ES-I3 (cell line): Measurements from ENCODE around the gene NCEH1.

Experiments
- H3K36me3 ChIP-seq: 2 replicates; pipeline ENCODE4 v1.6.1; 2013; ENCODE audit warnings: mild to moderate bottlenecking, low read length, control low read depth, moderate library complexity; ENCODE audit not compliant: insufficient read depth
- H3K4me1 ChIP-seq: 2 replicates; pipeline ENCODE4 v1.6.1; 2013; ENCODE audit warnings: mild to moderate bottlenecking, control low read depth, low read length; ENCODE audit not compliant: insufficient read depth
- H3K9ac ChIP-seq: 2 replicates; pipeline ENCODE4 v1.6.1; 2013; ENCODE audit warnings: low read depth, mild to moderate bottlenecking, low read length, moderate library complexity
- H3K9me3 ChIP-seq: 2 replicates; pipeline ENCODE4 v1.6.1; 2013; ENCODE audit warnings: mild to moderate bottlenecking, low read length, moderate library complexity; ENCODE audit not compliant: control insufficient read depth, insufficient read depth

NCEH1 gene

DNA sequence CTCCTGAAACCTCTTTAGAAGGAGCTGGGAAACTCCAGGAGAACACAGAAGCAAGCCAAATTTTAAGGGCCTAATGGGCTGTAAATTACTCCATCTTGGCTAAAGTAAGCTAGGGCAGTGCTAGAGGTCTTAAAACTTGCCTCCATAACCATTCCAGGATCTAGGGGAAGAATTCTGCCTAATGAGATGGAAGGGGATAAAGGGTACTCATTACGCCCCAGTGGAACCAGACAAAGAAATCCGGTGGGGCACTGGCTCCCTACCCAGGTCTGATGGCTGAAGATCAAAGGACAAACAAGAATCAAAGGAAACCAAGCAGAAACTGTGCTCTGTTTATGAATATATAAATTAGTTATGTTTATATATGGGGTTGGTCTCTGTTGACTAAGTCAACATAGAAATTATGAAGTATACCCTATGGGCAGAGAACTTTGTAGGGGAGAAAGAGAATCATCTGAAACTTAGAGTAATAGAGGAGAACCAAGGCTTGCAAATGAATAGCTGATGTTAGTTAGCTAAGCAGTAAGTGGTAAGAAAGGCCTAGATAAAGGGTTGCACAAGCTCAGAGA lies 57.8 kb downstream of the NCEH1 start:
- no peak overlapping the region for H3K9ac ChIP-seq
- H3K4me1 ChIP-seq, result peaks cover 11% of the 10 kb centered on the region
- no peaks in the 10 kb centered on the region for H3K36me3 ChIP-seq
- no peaks in the 10 kb centered on the region for H3K9me3 ChIP-seq

DNA sequence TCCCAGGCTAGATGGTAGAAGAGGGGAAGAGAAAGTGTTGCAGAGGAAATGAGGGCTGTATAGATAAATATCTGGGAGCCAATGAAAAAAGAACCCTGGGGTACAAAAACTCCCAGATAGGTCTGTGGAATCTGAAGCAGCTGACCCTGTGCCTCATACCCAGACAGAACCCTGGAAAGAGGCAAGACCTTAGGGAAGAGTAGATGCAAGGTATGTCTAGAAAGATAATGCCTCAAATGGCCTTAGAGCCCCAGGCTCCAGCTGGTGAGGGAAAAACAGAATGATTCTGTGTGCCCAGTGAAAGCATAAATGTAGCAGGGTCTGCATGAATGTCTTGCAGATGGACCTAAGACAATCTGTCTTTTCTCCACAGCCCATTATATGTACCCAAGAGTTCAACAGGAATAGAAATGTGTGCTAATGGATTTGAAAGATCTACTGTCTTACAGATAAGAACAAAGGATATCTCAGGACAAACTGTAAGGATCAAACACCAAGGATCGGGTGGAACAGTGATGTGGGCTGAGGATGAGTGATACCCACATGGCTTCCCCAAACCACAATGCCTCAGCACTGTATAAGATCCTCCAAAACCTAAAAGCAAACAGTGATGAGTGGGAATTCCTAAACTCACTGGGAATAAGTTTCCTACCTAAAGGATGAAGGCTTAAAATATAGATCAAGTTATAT lies 58.8 kb downstream of the NCEH1 start:
- Histone ChIP-seq H3K9ac (no peak overlapping the region), H3K9me3 (no peaks in the 10 kb centered on the region), H3K36me3 (no peaks in the 10 kb centered on the region), H3K4me1 (0 out of 2 replicates have a peak, but pooled peaks cover 2% of the 10 kb centered on the region)

DNA sequence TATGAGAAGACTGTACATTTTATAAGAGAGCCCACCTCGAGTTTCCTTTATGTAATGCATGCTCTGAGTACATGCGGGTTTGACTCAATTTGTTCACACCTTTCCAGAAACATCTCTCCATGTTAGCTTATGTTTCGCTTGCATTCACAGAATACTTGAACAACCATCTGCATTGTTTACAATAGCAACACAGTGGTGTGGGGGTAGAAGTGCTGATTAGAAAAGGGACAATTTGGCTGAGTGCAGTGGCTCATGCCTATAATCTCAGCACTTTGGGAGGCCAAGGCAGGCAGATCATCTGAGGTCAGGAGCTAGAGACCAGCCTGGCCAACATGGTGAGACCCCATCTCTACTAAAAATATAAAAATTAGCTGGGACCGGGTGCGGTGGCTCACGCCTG lies 60.9 kb downstream of the NCEH1 start:
- Histone ChIP-seq H3K9ac (no peak overlapping the region), H3K9me3 (no peaks in the 10 kb centered on the region), H3K4me1 (0 out of 2 replicates have a peak, but pooled peaks cover 2% of the 10 kb centered on the region), H3K36me3 (no peaks in the 10 kb centered on the region)

- H3K9ac ChIP-seq, result no peak overlapping the region
- H3K36me3 ChIP-seq, result no peaks in the 10 kb centered on the region
- no peaks in the 10 kb centered on the region for H3K9me3 ChIP-seq
- H3K4me1 ChIP-seq, result 0 out of 2 replicates have a peak, but pooled peaks cover 2% of the 10 kb centered on the region
Observed at GRCh38 chr3:172648747-172649146, 62.1 kb downstream of the NCEH1 start.

GRCh38 chr3:172647823-172648222 lies 63.0 kb downstream of the NCEH1 start:
- 0 out of 2 replicates have a peak, but pooled peaks cover 2% of the 10 kb centered on the region for H3K4me1 ChIP-seq

GRCh38 chr3:172647080-172647479 lies 63.8 kb downstream of the NCEH1 start:
- no peak overlapping the region for H3K9ac ChIP-seq
- H3K9me3 ChIP-seq, result no peaks in the 10 kb centered on the region
- H3K4me1 ChIP-seq, result 0 out of 2 replicates have a peak, but pooled peaks cover 2% of the 10 kb centered on the region
- no peaks in the 10 kb centered on the region for H3K36me3 ChIP-seq

More at GRCh38 chr3:172647823-172648222, 63.0 kb downstream of the NCEH1 start:
- H3K36me3 ChIP-seq, result no peaks in the 10 kb centered on the region
- H3K9me3 ChIP-seq, result no peaks in the 10 kb centered on the region
- no peak overlapping the region for H3K9ac ChIP-seq

- no peak overlapping the region for H3K9ac ChIP-seq
- 0 out of 2 replicates have a peak, but pooled peaks cover 2% of the 10 kb centered on the region for H3K4me1 ChIP-seq
- no peaks in the 10 kb centered on the region for H3K36me3 ChIP-seq
- H3K9me3 ChIP-seq, result no peaks in the 10 kb centered on the region
Observed at GRCh38 chr3:172646439-172647015, 64.3 kb downstream of the NCEH1 start.

- no peaks in the 10 kb centered on the region for H3K36me3 ChIP-seq
- 0 out of 2 replicates have a peak, but pooled peaks cover under 1% of the 10 kb centered on the region for H3K4me1 ChIP-seq
- no peaks in the 10 kb centered on the region for H3K9me3 ChIP-seq
- no peak overlapping the region for H3K9ac ChIP-seq
Observed at GRCh38 chr3:172644258-172644657, 66.6 kb downstream of the NCEH1 start.

- Histone ChIP-seq H3K4me1 (no peaks in the 10 kb centered on the region), H3K9ac (no peak overlapping the region), H3K36me3 (no peaks in the 10 kb centered on the region), H3K9me3 (no peaks in the 10 kb centered on the region)
Observed at GRCh38 chr3:172643506-172644179, 67.2 kb downstream of the NCEH1 start.

GRCh38 chr3:172641291-172641690 lies 69.6 kb downstream of the NCEH1 start:
- H3K36me3 ChIP-seq, result no peaks in the 10 kb centered on the region
- no peaks in the 10 kb centered on the region for H3K4me1 ChIP-seq
- no peak overlapping the region for H3K9ac ChIP-seq
- no peaks in the 10 kb centered on the region for H3K9me3 ChIP-seq

DNA sequence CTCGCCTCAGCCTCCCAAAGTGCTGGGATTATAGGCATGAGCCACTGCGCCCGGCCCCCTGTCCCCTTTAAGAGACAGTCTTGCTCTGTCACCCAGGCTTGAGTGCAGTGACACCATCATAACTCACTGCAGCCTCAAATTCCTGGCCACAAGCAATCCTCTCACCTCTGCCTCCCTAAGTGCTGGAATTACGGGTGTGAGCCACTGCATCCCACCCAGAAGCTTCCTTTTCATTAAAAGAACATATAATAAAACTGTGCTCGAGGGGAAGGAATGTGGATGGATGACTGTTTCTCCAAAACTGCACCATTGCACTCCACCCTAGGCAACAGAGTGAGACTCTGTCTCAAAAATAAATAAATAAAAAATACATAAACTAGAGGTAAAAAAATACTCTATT lies 70.1 kb downstream of the NCEH1 start:
- no peak overlapping the region for H3K9ac ChIP-seq
- no peaks in the 10 kb centered on the region for H3K36me3 ChIP-seq
- no peaks in the 10 kb centered on the region for H3K9me3 ChIP-seq
- peaks cover 2% of the 10 kb centered on the region; the same call in 1 of the 2 replicates for H3K4me1 ChIP-seq

DNA sequence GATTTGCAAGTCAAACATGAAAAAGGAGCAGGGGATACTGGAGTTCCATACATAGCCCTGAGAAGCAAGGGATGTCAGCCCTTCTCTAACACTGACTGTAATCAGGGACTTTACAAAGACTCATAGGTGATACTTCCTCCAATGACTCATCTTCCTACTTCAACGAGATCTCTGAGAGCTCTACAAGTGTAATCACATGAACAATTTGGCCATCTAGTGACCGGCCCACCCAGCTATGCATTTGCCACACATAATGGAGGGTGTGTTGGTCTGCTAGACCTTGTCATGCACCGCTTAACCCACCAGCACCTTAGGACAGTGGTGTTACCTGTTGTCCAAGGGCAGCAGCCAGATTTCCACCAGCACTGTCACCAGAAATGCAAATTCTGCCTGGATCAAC lies 75.3 kb downstream of the NCEH1 start:
- H3K36me3 ChIP-seq, result no peaks in the 10 kb centered on the region; the same call in 1 of the 2 replicates
- H3K4me1 ChIP-seq, result peaks cover 6% of the 10 kb centered on the region; the same call in 1 of the 2 replicates
- no peak overlapping the region for H3K9ac ChIP-seq
- no peaks in the 10 kb centered on the region for H3K9me3 ChIP-seq

DNA sequence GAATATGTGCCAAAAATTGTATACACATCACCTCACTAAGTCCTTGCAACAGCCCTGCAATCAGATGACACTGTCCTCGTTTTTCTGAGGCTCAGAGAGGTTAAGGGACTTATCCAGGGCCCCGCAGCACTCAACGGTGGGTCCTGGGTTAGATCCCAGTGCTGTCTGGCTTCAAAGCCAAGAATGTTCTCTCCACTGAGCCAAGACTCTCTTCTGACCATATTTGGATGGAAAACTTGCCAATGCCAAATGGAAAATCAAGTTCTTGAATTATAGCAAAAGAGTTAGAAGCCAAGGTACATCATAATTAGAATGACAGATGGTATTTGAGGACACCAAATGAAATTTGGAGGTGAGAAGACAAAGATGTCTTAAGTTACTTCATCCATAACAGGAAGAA lies 75.9 kb downstream of the NCEH1 start:
- H3K9ac ChIP-seq, result no peak overlapping the region
- peaks cover 6% of the 10 kb centered on the region; the same call in 1 of the 2 replicates for H3K4me1 ChIP-seq
- no peaks in the 10 kb centered on the region; the same call in 1 of the 2 replicates for H3K36me3 ChIP-seq
- no peaks in the 10 kb centered on the region for H3K9me3 ChIP-seq

DNA sequence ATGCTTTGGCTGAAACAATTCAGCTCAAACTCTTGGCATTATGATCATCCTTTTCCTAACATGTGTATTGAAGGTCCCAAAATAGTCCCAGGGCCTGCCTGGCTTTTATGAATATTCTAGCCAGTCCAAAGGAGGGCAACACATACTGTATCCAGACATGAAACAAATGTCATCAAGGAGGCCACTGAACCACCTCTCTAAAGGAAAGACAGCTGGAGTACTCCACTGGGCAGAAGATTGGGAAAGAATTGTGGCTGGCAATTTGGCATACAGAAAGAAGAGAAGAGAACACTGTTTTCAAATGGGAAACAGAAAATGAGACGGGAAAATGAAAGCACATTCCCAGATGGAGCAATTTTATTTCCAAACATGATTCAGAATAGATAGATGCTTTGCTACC lies 80.6 kb downstream of the NCEH1 start:
- Histone ChIP-seq H3K9ac (no peak overlapping the region), H3K4me1 (no peaks in the 10 kb centered on the region), H3K9me3 (no peaks in the 10 kb centered on the region), H3K36me3 (no peaks in the 10 kb centered on the region; the same call in 1 of the 2 replicates)
